PFSK-1 (cell line): ENCODE data around the gene PRMT7.

Experiments
- FOXP2 ChIP-seq: optimal IDR thresholded peaks from 2 replicates; pipeline ENCODE3; 2011; ENCODE audit warnings: borderline replicate concordance, control low read depth, inconsistent platforms; ENCODE audit not compliant: insufficient read depth; ENCODE audit errors: extremely low read length, extremely low read depth
- POLR2AphosphoS5 ChIP-seq: IDR thresholded peaks from 2 replicates; pipeline ENCODE4 v1.6.1; 2012; ENCODE audit warnings: low read depth, mild to moderate bottlenecking, control low read depth, low read length, moderate library complexity
- REST ChIP-seq, 2 experiments: IDR thresholded peaks; 2 replicates each; pipeline versions ENCODE4 v1.6.1 to v1.8.0; 2011 to 2012; ENCODE audit warnings: low read depth in 2 of 2, low read length in 2 of 2, control low read depth in 1 of 2, inconsistent platforms in 1 of 2, mild to moderate bottlenecking in 1 of 2, moderate library complexity in 1 of 2; ENCODE audit not compliant: insufficient read depth in 1 of 2
- SIN3A ChIP-seq: IDR thresholded peaks from 2 replicates; pipeline ENCODE4 v1.6.1; 2012; ENCODE audit warnings: mild to moderate bottlenecking, low read length, moderate library complexity, borderline replicate concordance; ENCODE audit not compliant: insufficient read depth
- TAF1 ChIP-seq: IDR thresholded peaks from 2 replicates; pipeline ENCODE4 v1.6.1; 2012; ENCODE audit warnings: low read length, control low read depth, borderline replicate concordance; ENCODE audit not compliant: insufficient read depth

PRMT7 gene

DNA sequence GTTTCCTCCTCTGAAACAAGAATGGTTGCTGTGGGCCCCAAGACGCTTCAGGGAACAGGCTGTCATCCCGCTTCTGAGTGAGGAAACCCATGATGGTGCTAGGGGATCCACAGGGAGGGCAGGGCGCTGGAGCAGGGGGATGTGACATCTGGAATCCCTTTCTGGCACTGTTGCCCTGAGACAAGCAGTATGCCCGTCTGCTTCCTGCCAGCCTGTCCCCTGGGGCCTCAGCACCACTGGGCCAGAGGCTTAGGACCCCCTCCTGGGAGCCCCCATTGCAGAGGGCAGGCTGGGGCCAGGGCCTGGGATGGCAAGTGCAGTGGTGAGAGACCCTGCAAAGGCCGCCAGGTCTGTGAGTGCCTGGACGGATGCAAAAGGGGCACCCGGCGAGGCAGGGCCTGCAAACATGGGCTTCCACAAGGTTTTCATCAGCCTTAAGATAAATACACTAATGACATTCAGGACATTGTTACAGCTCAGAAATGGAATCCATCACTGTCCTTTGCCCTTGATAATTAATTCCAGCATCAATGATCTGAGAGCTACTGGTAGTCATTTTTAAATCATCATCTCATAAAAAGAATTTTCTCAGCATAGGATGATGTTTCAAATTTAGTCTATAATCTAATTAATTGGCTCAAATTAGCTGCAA lies 51.6 kb downstream of the PRMT7 start:
- TF ChIP-seq POLR2AphosphoS5 (peak; percentile 34; the same call in 1 of the 2 replicates), TAF1 (no peak), FOXP2 (no peak)

GRCh38 chr16:68362947-68363657 lies 52.3 kb downstream of the PRMT7 start:
- TF ChIP-seq SIN3A, result no peak
- TF ChIP-seq TAF1, result no peak
- no peak for TF ChIP-seq FOXP2

- TF ChIP-seq FOXP2 (no peak), TAF1 (no peak), POLR2AphosphoS5 (no peak)
Observed at GRCh38 chr16:68363658-68364521, 53.1 kb downstream of the PRMT7 start.

DNA sequence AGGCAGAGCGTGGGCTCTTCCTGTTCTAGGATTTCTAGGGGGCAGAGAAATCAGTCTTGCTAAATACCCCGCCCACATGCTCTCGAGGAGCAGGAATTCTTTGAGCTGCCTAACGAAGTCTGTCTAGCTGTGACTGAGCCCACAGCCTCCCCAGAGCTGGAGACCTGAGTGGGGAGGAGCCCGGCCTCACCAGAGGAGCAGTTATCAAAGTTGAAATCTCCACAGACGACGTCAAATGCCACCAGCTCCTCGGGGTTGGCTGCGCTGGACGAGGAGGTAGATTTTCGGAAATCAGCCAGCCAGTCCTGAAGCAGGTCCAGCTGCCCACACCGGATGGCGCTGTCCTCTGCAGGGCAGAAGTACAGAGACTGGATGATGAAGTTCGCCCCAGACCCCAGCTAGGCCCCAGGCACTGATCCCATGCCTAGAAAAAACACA lies 53.8 kb downstream of the PRMT7 start:
- no peak for TF ChIP-seq TAF1
- no peak for TF ChIP-seq REST (IDR thresholded peaks at IDR 0.05; ENCODE audit: insufficient read depth in 1 of 2, low read depth in 2 of 2, low read length in 2 of 2)
- no peak for TF ChIP-seq FOXP2
- TF ChIP-seq SIN3A, result no peak
- no peak for TF ChIP-seq POLR2AphosphoS5

DNA sequence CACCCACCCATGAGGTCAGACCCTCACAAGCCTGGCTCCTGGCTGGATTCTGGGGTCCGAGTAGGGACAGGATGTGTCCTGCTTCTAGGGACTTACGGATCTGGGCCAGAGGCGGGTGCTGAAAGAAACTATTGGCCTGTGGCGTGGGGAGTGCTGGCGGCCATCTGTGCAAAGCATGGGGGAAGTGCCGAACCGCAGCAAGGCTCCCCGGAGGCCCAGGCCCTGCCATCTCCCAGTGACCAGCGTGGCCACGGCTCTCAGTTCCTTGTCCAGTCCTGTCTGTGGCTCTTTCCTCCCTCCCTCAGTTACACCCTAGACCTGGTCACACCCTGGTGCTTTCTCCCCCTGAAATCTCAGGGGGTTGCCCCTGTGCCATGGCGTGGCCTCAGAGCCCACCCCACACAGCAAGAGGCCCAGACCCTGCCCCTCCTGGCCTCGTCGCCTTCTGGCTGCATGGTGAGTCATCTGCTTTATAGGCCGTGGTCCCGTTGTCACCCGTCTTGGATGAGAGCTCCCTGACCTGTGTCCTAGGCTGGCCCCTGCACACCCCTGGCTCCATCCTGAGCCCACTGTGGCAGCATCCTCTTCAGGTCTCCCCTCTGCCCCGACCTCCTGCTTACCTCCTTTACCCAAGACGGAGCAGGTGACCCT lies 54.5 kb downstream of the PRMT7 start:
- TF ChIP-seq FOXP2, result no peak
- no peak for TF ChIP-seq POLR2AphosphoS5
- no peak for TF ChIP-seq TAF1
- TF ChIP-seq SIN3A, result no peak
- no peak for TF ChIP-seq REST (IDR thresholded peaks at IDR 0.05; ENCODE audit: insufficient read depth in 1 of 2, low read depth in 2 of 2, low read length in 2 of 2)

- TF ChIP-seq TAF1, result no peak
- no peak for TF ChIP-seq POLR2AphosphoS5
- no peak for TF ChIP-seq FOXP2
- no peak for TF ChIP-seq REST (IDR thresholded peaks at IDR 0.05; ENCODE audit: insufficient read depth in 1 of 2, low read depth in 2 of 2, low read length in 2 of 2)
- no peak for TF ChIP-seq SIN3A
Observed at GRCh38 chr16:68366062-68366461, 55.2 kb downstream of the PRMT7 start.
